K562 (cell line): ENCODE results near the gene TNK2. TPM values are rescaled to one million over a fixed set of nuclear protein-coding genes. Genes with fewer than 3 reads are reported as not detected.

ENCODE experiments used
- ATF1 ChIP-seq, 2 experiments: fragments of 450-650 bp in 1 of 2; IDR thresholded peaks; 2 replicates each; pipeline ENCODE4 v1.6.1; 2016; ENCODE audit warnings: missing compliant biosample characterization in 1 of 2, missing genetic modification characterization in 1 of 2
- BCL6 ChIP-seq: fragments of 250-450 bp; sonication (Bioruptor Pico); IDR thresholded peaks from 2 replicates; pipeline ENCODE4 v1.4.0; 2020
- BRF2 ChIP-seq: IDR thresholded peaks from 3 replicates; pipeline ENCODE4 v1.6.1; 2011; ENCODE audit warnings: borderline replicate concordance, mild to moderate bottlenecking; ENCODE audit not compliant: insufficient read length, insufficient read depth
- CBFB ChIP-seq: sonication (generic); formaldehyde crosslinking; IDR thresholded peaks from 2 replicates; pipeline ENCODE4 v1.4.0; 2020; ENCODE audit warnings: mild to moderate bottlenecking, missing genetic modification reagents
- CBX5 ChIP-seq: IDR thresholded peaks from 2 replicates; pipeline ENCODE4 v1.6.1; 2014; ENCODE audit warnings: low read depth, borderline replicate concordance
- KLF1 ChIP-seq: fragments of 450-650 bp; IDR thresholded peaks from 2 replicates; pipeline ENCODE4 v1.6.1; 2016; ENCODE audit warnings: missing genetic modification characterization, missing compliant biosample characterization
- NCOR1 ChIP-seq: fragments of 450-650 bp; IDR thresholded peaks from 2 replicates; pipeline ENCODE4 v1.6.1; 2016; ENCODE audit warnings: mild to moderate bottlenecking, moderate library complexity
- PHB2 ChIP-seq: fragments of 450-650 bp; IDR thresholded peaks from 2 replicates; pipeline ENCODE4 v1.6.1; 2017; ENCODE audit warnings: low read depth
- ZKSCAN8 ChIP-seq: fragments of 200-800 bp; sonication (Bioruptor generic); IDR thresholded peaks from 2 replicates; pipeline ENCODE4 v1.6.1; 2016; ENCODE audit warnings: missing genetic modification characterization, missing compliant biosample characterization
- ZNF764 ChIP-seq: fragments of 250-450 bp; sonication (Bioruptor Pico); IDR thresholded peaks from 2 replicates; pipeline ENCODE4 v1.4.0; 2020; ENCODE audit warnings: low read depth, mild to moderate bottlenecking, moderate library complexity
- polyA plus RNA-seq, 8 experiments: library from polyadenylated mRNA; depleted of rRNA in 4 of 8; stranded (reverse) in 5 of 8; unstranded in 3 of 8; fragments of >200 nt; fragmentation: Nextera tagmentation in 2 of 8; fragmentation: Illumina TruSeq in 1 of 8; extraction: Ambion mirVana in 2 of 8; extraction: Trizol in 1 of 8; gene quantifications; 2 replicates each; pipeline versions ENCODE4 v1.2.1 to v1.2.3, GENCODE V29; 2011 to 2014; ENCODE audit warnings: inconsistent platforms in 1 of 8, missing spikeins in 1 of 8
- total RNA-seq, 7 experiments: library from RNA; depleted of rRNA in 6 of 7; stranded (reverse); fragments of >200 nt in 6 of 7; fragmentation: Illumina TruSeq in 2 of 7; extraction: Trizol in 2 of 7; gene quantifications; 2 replicates each; pipeline versions ENCODE4 v1.2.1 to v1.2.3, GENCODE V29; 2011 to 2021; ENCODE audit warnings: low replicate concordance in 1 of 7
- TF ChIP-seq, protein P1 (sequence below): IDR thresholded peaks from 2 replicates; pipeline ENCODE4 v1.6.1; 2016; ENCODE audit warnings: missing genetic modification characterization, missing compliant biosample characterization
- TF ChIP-seq, protein P2 (sequence below), 2 experiments: fragments of 150-350 bp in 1 of 2; IDR thresholded peaks; 2 replicates each; pipeline ENCODE4 v1.6.1; 2012 to 2016; ENCODE audit warnings: low read depth in 2 of 2, low read length in 2 of 2, mild to moderate bottlenecking in 1 of 2, moderate library complexity in 1 of 2

Gene TNK2
- total and polyA plus RNA-seq, 9 of the 15 experiments (the other 6 are each of a cell fraction or from before 2014, with no cell fraction given): 0.03 to 33.8 (median 6.5) TPM

DNA sequence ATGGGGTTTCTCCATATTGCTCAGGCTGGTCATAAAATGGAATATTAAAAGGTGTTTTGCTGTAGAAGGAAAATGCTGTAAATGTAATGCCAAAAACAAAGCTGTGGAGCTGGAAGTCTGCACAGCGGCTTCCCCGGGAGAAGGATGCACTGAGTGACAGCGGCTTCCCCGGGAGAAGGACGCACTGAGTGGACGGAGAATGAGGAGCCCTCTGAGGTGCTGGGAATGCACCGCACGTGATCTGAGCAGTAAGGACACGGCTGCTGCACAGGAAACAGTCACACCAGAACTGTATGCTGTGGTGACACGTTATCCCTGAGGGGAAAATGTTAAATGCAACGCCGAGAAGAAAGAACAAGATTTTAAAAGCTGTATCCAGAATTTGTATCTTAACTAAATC, 24.6 kb downstream of the TNK2 start (continued):
- no peak for TF ChIP-seq NCOR1
- TF ChIP-seq ZKSCAN8 (CRISPR knock-in tag): no peak
- TF ChIP-seq, protein P1, sequence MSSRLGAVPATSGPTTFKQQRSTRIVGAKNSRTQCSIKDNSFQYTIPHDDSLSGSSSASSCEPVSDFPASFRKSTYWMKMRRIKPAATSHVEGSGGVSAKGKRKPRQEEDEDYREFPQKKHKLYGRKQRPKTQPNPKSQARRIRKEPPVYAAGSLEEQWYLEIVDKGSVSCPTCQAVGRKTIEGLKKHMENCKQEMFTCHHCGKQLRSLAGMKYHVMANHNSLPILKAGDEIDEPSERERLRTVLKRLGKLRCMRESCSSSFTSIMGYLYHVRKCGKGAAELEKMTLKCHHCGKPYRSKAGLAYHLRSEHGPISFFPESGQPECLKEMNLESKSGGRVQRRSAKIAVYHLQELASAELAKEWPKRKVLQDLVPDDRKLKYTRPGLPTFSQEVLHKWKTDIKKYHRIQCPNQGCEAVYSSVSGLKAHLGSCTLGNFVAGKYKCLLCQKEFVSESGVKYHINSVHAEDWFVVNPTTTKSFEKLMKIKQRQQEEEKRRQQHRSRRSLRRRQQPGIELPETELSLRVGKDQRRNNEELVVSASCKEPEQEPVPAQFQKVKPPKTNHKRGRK: no peak
- no peak for TF ChIP-seq BRF2
- TF ChIP-seq, protein P2, sequence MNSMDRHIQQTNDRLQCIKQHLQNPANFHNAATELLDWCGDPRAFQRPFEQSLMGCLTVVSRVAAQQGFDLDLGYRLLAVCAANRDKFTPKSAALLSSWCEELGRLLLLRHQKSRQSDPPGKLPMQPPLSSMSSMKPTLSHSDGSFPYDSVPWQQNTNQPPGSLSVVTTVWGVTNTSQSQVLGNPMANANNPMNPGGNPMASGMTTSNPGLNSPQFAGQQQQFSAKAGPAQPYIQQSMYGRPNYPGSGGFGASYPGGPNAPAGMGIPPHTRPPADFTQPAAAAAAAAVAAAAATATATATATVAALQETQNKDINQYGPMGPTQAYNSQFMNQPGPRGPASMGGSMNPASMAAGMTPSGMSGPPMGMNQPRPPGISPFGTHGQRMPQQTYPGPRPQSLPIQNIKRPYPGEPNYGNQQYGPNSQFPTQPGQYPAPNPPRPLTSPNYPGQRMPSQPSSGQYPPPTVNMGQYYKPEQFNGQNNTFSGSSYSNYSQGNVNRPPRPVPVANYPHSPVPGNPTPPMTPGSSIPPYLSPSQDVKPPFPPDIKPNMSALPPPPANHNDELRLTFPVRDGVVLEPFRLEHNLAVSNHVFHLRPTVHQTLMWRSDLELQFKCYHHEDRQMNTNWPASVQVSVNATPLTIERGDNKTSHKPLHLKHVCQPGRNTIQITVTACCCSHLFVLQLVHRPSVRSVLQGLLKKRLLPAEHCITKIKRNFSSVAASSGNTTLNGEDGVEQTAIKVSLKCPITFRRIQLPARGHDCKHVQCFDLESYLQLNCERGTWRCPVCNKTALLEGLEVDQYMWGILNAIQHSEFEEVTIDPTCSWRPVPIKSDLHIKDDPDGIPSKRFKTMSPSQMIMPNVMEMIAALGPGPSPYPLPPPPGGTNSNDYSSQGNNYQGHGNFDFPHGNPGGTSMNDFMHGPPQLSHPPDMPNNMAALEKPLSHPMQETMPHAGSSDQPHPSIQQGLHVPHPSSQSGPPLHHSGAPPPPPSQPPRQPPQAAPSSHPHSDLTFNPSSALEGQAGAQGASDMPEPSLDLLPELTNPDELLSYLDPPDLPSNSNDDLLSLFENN (IDR thresholded peaks at IDR 0.05; ENCODE audit: low read depth in 2 of 2, low read length in 2 of 2): no peak
- TF ChIP-seq ZNF764: no peak
- no peak for TF ChIP-seq KLF1 (tag)
- TF ChIP-seq PHB2: no peak
- no peak for TF ChIP-seq CBFB (CRISPR knock-in tag)
- no peak for TF ChIP-seq ATF1 (CRISPR knock-in tag; IDR thresholded peaks at IDR 0.05)
- no peak for TF ChIP-seq ATF1 (tag; IDR thresholded peaks at IDR 0.05)
- TF ChIP-seq CBX5: no peak
- no peak for TF ChIP-seq BCL6 (CRISPR knock-in tag)
